IgD-negative memory B cell (primary cell): Measurements from ENCODE around the gene KIRREL3. TPM values are rescaled to one million over a fixed set of nuclear protein-coding genes. Genes with fewer than 3 reads are reported as not detected.

ENCODE experiments used
- H3K27ac Mint-ChIP-seq, 3 donors: one replicate each; pipeline ENCODE4 v1.8.0; 2020 to 2022; ENCODE audit warnings: mild to moderate bottlenecking in 3 of 3, mixed read lengths in 3 of 3, moderate library complexity in 1 of 3
- H3K27me3 Mint-ChIP-seq: one replicate; pipeline ENCODE4 v1.8.0; 2021; ENCODE audit warnings: mixed read lengths
- H3K36me3 Mint-ChIP-seq: one replicate; pipeline ENCODE4 v1.8.0; 2020; ENCODE audit warnings: mild to moderate bottlenecking, mixed read lengths
- H3K4me1 Mint-ChIP-seq, 3 donors: one replicate each; pipeline ENCODE4 v1.8.0; 2020 to 2022; ENCODE audit warnings: mixed read lengths in 3 of 3, mild to moderate bottlenecking in 1 of 3
- H3K4me3 Mint-ChIP-seq, 4 donors: one replicate each; pipeline ENCODE4 v1.8.0; 2020 to 2022; ENCODE audit warnings: mild to moderate bottlenecking in 4 of 4, mixed read lengths in 4 of 4, moderate library complexity in 3 of 4
- H3K9me3 Mint-ChIP-seq, 3 donors: one replicate each; pipeline ENCODE4 v1.8.0; 2020 to 2021; ENCODE audit warnings: mixed read lengths in 3 of 3, mild to moderate bottlenecking in 1 of 3
- polyA plus RNA-seq: library from polyadenylated mRNA; unstranded; fragments of 300-500 nt; fragmentation: Illumina TruSeq; gene quantifications from one replicate; pipeline ENCODE4 v1.2.3, GENCODE V29; 2021

The KIRREL3 gene
- polyA plus RNA-seq, 1 donor from 2014 or later, result not detected

DNA sequence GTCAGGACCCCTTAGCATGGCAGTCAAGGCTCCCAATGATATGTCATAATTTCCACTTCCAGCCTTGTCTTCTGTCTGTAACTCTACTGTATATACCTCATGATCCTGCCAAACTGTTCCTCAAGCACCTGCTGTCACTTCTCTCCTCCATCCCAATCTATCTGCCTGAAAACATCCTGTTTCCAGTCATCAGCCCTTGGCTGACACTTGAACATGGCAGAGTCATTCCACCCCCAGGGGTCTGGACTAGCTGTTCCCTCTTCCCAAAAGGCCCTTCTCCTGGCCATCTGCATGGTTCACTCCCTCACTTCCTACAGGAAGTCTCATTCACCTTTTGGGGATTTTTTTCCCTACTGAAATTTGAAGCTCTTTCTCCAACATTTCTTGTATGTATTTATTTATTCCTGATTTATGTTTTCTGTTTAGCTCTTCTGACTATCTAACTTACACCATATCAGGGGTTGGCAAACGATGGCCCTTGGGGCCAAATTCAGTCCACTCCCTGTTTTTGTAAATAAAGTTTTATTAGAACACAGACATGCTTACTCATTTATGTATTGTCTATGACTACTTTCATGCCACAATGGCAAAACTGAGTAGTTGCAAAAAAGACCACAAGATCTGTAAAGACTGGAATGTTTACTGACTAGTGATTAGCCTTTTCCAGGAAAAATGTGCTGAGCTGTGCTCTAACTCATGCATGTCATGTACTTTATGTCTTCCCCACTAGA, 278.4 kb downstream of the KIRREL3 start:
- Mint-ChIP-seq H3K4me1 (no peaks in the 10 kb centered on the region), H3K4me3 (no peak overlapping the region), H3K27me3 (peaks cover 2% of the 10 kb centered on the region), H3K27ac (peak overlapping the region in 1 of 3 donors; percentile 83), H3K36me3 (no peaks in the 10 kb centered on the region), H3K9me3 (peaks cover 0 to 3% (median 2%) of the 10 kb centered on the region in 3 donors)

DNA sequence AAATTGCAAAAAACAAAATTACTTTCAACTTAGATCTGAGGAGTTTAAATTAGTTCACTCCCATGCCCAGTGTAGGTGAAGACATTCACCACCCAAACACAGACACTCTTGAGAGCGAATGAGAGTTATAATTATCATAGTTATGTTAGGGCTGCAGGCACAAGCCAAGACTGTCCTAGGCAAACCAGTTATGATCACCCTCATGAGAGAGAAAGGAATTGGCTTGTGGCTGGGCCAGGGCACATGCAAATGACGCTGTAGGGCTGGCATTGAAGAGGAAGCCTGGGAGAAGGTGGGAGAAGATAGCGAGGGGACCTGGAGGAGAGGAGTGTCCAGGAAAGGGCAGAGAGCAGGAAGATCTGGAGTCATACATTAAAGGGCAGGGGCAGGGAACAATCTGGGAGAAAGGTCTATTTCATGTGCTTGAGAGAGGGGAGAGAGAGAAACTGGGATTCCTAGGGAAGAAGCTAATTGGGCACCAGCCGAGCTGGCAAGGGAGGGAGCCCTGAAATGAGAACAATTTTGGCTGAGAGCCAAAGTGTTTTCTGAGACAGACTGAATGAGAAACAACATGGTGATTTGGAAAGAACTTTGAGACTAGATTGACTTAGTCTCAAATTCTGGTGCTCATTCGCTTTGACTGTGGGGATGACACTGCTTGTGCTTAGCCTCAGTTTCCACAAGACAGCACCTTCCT, 279.9 kb downstream of the KIRREL3 start:
- Mint-ChIP-seq H3K4me3 (peak overlapping the region in 1 of 4 donors; percentile 23), H3K4me1 (no peaks in the 10 kb centered on the region), H3K9me3 (peaks cover 0 to 2% (median 2%) of the 10 kb centered on the region in 3 donors), H3K36me3 (no peaks in the 10 kb centered on the region), H3K27me3 (peaks cover 2% of the 10 kb centered on the region), H3K27ac (no peak overlapping the region)

DNA sequence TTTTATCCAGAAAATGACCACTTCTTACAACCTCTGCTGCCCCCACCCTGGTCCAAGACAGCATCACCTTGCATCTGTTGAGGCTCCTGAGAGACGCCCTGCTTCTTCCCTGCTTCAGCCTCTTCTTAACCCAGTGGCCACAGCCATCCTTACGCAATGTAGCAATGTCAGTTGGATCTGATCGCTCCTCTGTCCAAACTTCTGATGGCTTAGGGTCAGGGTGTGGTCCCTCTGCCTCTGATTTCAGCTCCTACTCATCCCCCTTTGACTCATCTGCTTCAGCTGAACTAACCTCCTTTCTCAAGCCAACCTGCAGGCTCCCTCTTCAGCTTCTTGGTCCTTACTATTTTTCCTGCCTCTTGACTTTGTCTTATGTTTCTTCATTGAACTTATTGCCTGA, 280.8 kb downstream of the KIRREL3 start:
- H3K9me3 Mint-ChIP-seq, result peaks cover 0 to 6% (median 2%) of the 10 kb centered on the region in 3 donors
- H3K4me1 Mint-ChIP-seq, result no peaks in the 10 kb centered on the region
- peak overlapping the region in 1 of 3 donors; percentile 45 for H3K27ac Mint-ChIP-seq
- H3K36me3 Mint-ChIP-seq, result no peaks in the 10 kb centered on the region
- H3K4me3 Mint-ChIP-seq, result no peak overlapping the region
- H3K27me3 Mint-ChIP-seq, result peaks cover 2% of the 10 kb centered on the region

DNA sequence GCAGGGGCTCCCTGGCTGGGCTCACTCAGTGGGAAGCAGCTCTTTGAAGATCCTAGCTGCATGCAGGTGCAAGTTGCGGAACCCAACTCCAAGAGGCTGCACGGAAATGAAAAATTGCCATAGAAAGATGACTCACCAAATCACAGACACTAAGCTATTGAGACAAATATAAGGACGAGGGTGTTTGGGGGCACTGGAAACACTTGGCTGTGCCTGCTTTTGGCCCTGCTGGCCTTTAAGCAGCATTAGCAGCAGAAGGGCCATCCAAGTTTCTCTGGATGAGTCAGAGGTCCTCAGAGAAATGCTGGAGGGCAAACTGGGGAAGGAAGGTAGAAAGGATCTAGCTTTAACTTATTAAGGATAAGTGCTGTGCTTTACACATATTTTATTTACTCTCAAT, 282.3 kb downstream of the KIRREL3 start:
- Mint-ChIP-seq H3K27me3 (peaks cover 2% of the 10 kb centered on the region), H3K4me1 (no peaks in the 10 kb centered on the region), H3K27ac (no peak overlapping the region), H3K9me3 (peaks cover 0 to 6% (median 2%) of the 10 kb centered on the region in 3 donors), H3K4me3 (no peak overlapping the region), H3K36me3 (no peaks in the 10 kb centered on the region)

DNA sequence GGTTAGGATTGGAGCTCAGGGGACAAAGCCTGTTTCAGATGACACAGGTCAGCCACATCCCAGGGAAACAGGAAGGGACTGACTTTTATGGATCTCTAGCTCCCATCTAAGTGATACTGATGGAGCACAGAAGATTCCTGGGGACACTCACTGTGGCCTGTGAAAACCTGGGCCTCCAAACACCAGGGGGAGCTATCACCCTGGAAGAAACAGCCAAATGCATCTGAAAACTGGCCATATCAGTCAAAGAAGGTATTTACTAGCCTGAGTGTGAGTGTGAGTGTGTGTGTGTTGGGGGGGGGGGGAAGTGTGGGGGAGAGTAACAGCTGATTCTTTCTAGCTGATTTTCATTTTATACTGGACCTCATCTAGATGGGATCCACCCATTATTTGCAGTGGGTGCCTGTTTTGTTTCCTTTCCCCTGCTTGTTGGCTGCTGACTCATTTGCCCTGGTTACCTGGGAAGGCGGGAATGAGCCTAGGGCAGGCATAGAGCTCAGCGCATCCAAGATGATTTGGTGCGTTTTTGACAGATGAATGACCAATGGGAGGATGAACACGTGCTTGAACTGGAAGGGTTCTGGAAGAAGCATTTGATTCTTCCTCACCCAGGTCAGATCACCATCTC, 284.0 kb downstream of the KIRREL3 start:
- H3K27ac Mint-ChIP-seq, result no peak overlapping the region
- no peaks in the 10 kb centered on the region for H3K36me3 Mint-ChIP-seq
- peaks cover 0 to 8% (median 0%) of the 10 kb centered on the region in 3 donors for H3K9me3 Mint-ChIP-seq
- H3K27me3 Mint-ChIP-seq, result peaks cover 2% of the 10 kb centered on the region
- H3K4me1 Mint-ChIP-seq, result no peaks in the 10 kb centered on the region
- H3K4me3 Mint-ChIP-seq, result no peak overlapping the region

DNA sequence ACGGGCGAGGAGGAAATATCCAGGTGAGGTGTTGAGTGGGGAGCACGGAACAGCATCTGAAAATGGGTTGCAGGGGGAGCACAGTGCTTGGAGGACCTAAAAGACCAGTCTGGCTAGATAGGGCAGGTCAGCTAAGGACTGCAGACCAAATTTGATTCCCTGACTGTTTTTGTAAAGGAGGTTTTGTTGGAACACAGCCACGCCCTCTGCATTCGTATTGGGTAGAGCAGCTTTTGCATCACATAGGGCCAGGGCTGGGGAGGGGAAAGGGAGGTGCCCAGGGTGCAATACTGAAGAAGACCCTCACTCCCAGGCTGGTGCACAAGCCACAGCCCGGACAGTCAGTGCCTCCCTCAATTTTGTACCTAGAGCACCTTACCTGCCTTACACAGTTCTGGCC, 286.8 kb downstream of the KIRREL3 start:
- Mint-ChIP-seq H3K27me3 (no peaks in the 10 kb centered on the region), H3K27ac (no peak overlapping the region), H3K9me3 (peaks cover 0 to 8% (median 1%) of the 10 kb centered on the region in 3 donors)

DNA sequence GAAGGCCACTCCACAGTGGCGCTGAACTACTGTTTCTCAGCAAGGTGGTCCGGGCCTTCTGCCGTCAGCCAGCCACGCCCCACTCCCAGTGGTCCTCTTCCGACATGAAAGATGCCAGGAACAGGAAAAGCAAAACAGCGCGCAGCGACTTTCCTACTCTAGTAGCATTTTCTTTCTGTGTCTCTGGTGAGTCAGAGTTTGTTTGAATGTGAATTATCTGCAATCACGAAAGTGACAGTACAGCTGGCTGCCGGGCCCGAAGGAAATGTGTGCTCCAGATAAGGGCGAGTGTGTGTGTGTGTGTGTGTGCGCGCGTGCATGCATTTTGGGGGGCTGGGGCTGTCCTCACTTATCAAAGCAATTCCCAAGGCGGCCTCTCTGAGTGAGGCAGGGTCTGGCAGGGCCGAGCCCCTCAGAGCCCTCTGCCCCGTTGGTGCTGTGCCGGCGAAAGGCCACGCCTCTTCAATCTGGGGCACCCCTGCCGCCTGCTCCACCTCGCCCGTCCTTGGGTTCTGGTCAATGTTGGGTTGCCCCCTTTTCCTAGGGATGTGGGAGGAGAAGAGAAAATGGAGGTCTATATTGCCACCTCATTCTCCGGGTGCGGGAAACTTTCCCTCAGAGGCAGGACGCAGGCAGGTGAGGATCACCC, 288.5 kb downstream of the KIRREL3 start:
- Mint-ChIP-seq H3K4me1 (no peaks in the 10 kb centered on the region), H3K9me3 (peaks cover 2 to 8% (median 4%) of the 10 kb centered on the region in 3 donors), H3K4me3 (no peak overlapping the region), H3K27me3 (no peaks in the 10 kb centered on the region), H3K36me3 (no peaks in the 10 kb centered on the region), H3K27ac (no peak overlapping the region)

More for the DNA sequence above, 286.8 kb downstream of the KIRREL3 start:
- H3K4me3 Mint-ChIP-seq, result no peak overlapping the region
- H3K4me1 Mint-ChIP-seq, result no peaks in the 10 kb centered on the region
- no peaks in the 10 kb centered on the region for H3K36me3 Mint-ChIP-seq

DNA sequence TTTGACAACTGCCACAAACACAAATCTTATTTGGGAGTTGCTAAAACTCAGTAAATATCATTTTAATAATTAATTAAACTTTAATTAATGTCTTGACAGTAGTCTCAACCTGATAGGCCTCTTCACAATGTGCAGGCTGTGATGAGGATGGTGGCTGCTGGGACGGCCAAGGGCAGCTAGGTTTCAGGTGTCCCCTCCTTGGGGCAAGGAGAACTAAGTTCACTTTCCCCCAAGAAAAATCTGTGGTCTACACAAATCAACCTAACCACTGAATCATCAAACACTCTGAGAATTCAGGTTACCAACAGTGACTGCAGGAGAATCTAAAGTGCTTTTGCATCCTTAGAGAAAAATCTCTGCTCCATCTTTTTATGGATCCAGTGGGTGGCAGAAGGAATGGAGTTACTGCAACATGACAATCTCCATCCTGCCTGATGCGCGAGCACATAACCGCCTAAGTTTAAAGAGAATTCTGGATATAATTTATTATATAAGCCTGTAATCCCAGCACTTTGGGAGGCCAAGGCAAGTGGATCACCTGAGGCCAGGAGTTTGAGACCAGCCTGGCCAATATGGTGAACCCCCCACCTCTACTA, 289.7 kb downstream of the KIRREL3 start:
- Mint-ChIP-seq H3K4me1 (no peaks in the 10 kb centered on the region), H3K4me3 (no peak overlapping the region), H3K36me3 (no peaks in the 10 kb centered on the region), H3K27ac (no peak overlapping the region), H3K9me3 (peaks cover 2 to 8% (median 4%) of the 10 kb centered on the region in 3 donors), H3K27me3 (no peaks in the 10 kb centered on the region)

DNA sequence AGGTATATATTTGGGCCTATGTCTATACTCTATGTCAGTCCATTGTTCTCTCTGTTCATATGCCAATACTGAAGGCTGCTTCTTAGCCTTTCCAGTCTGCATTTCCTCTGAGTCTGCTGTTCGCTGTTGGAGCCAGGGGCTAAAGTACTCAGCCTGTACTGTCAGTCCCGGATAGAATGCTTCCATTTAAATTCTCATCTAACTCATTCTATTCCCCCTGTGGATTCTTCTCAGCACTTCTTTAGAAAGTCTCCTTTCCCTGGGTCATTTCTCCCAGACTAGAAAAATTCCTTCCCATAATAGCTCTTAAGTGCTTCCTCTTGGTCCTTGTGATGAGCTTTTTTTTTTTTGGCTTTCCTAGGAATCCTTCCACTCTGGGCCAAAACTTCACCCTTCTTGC, 293.1 kb downstream of the KIRREL3 start:
- Mint-ChIP-seq H3K27ac (no peak overlapping the region), H3K9me3 (peaks cover 0 to 4% (median 2%) of the 10 kb centered on the region in 3 donors), H3K36me3 (no peaks in the 10 kb centered on the region), H3K27me3 (no peaks in the 10 kb centered on the region), H3K4me1 (no peaks in the 10 kb centered on the region), H3K4me3 (no peak overlapping the region)

DNA sequence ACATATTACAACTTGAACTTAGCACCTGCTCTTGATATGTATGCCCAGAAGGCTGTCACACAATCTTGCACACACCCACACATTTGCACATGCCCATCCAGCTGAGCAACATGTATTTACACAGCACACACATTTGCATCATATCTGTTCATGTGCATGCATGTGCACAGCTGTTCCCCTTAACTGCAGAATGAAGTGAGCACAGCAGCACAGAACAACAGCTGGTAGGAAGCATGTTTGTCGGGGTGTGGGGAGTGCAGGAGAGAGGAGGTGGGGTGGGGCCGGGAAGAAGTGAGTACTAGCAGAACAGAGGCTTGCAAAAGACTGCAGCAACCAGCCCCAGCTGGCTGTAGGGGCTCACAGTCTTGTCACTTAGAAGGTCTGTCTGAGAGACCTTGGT, 296.5 kb downstream of the KIRREL3 start:
- H3K4me3 Mint-ChIP-seq, result no peak overlapping the region
- H3K9me3 Mint-ChIP-seq, result peaks cover 0 to 4% (median 2%) of the 10 kb centered on the region in 3 donors
- no peaks in the 10 kb centered on the region for H3K27me3 Mint-ChIP-seq
- no peaks in the 10 kb centered on the region for H3K4me1 Mint-ChIP-seq
- no peaks in the 10 kb centered on the region for H3K36me3 Mint-ChIP-seq
- no peak overlapping the region for H3K27ac Mint-ChIP-seq

DNA sequence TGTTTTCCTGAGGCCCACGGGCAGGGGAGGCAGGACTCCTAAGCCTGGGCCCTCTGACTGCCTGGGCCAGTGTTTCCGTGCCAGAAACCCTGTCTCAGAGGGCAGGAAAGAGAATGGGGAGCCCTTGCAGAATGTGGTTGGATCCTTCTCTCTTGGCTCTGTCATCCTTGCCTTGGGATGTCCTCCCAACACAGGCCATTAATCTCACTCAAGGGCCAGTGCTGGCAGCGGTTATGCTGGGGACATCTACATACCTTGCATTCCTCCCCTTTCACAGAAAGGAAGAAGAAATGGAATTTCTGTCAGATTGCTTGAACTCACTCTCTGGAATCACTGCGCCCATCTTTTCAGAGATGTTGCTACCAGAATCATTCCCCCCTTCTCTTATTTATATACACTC, 296.9 kb downstream of the KIRREL3 start:
- Mint-ChIP-seq H3K27ac (peak overlapping the region in 1 of 3 donors; percentile 41), H3K4me1 (no peaks in the 10 kb centered on the region)

DNA sequence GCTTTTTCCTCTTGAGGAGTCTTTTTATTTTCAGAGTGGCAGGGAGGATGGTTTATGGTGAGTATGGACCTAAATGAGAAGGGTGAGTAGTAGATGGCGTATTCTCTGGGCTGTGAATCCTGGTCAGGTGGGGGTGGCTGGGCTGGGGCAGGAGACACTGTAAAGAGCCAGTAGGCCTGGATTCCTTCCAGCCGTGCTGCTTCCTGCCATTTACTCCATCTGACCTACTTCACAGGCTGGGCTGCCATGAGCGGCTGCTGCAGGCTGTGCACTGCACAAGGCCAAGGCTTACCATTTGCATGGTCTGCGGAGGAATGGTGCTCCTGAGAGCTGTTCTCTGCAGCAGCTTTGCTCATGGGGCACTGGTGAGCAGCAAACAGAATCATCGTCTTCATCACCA, 297.6 kb downstream of the KIRREL3 start:
- Mint-ChIP-seq H3K4me1 (no peaks in the 10 kb centered on the region), H3K36me3 (no peaks in the 10 kb centered on the region), H3K9me3 (peaks cover 0 to 2% (median 0%) of the 10 kb centered on the region in 3 donors), H3K27me3 (peaks cover 2% of the 10 kb centered on the region), H3K4me3 (peak overlapping the region in 1 of 4 donors; percentile 12), H3K27ac (no peak overlapping the region)

More for the DNA sequence above, 296.9 kb downstream of the KIRREL3 start:
- H3K4me3 Mint-ChIP-seq, result no peak overlapping the region
- peaks cover 0 to 2% (median under 1%) of the 10 kb centered on the region in 3 donors for H3K9me3 Mint-ChIP-seq
- no peaks in the 10 kb centered on the region for H3K36me3 Mint-ChIP-seq
- no peaks in the 10 kb centered on the region for H3K27me3 Mint-ChIP-seq

DNA sequence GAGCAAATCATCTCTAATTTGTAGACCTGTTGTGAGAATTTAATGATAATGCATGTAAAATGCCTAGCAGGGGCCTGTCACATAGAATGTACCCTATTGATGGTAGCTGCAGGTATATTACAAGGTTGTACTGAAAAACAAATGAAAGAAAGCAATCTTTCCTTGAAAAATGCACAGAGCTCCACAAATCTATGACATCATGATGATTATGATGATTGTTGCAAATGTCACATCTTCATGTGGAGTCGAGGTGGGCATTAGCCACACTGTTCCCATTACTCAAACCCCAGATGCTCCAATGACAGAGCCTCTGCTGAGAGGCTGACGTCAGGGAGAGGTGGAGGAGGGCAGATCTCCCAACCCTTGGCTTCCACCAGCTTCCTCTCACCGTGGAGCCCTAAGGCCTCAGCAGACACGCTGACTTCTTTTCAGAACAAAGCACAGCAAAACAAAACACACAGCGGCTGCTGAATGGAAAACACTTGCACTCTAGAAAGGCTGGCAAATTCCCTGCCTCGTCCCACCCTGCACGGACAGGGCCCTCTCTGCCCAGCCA, 298.3 kb downstream of the KIRREL3 start:
- Mint-ChIP-seq H3K36me3 (no peaks in the 10 kb centered on the region), H3K4me3 (no peak overlapping the region), H3K4me1 (no peaks in the 10 kb centered on the region), H3K27ac (no peak overlapping the region), H3K27me3 (peaks cover 2% of the 10 kb centered on the region), H3K9me3 (peaks cover 0 to under 1% (median 0%) of the 10 kb centered on the region in 3 donors)

DNA sequence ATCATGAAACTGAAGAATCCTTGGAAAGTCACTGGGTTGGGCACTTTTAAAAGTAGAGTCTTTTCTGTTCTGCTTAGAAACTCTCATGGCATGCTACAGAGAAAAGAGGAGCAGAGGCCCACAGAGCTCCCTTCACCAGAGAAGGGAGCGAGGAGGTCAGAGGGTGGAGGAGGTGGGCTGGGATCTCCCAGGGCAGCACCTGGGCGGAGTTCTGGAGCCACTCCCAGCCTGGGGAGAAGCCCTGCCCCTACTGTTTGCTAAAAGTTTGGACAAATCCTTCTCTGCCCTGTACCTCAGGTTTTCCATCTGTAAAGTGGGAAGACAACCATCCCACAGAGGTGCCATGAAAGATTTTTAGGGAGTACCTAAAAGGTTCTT, 299.1 kb downstream of the KIRREL3 start:
- Mint-ChIP-seq H3K27ac (no peak overlapping the region), H3K9me3 (peaks cover 0 to 2% (median 0%) of the 10 kb centered on the region in 3 donors), H3K36me3 (no peaks in the 10 kb centered on the region), H3K4me3 (no peak overlapping the region), H3K27me3 (peaks cover 2% of the 10 kb centered on the region), H3K4me1 (no peaks in the 10 kb centered on the region)
